Muscle layer of duodenum (tissue), 2 donors: Measurements from ENCODE around the gene FNIP2.

Experiments
- H3K27ac ChIP-seq: one replicate; pipeline ENCODE4 v1.7.0; 2013; ENCODE audit warnings: mild to moderate bottlenecking, low read length
- H3K27me3 ChIP-seq: one replicate; pipeline ENCODE4 v1.7.0; 2013; ENCODE audit warnings: low read depth, mild to moderate bottlenecking, control low read depth, low read length
- H3K36me3 ChIP-seq, 2 donors: one replicate each; pipeline ENCODE4 v1.7.0; 2013; ENCODE audit warnings: low read length in 2 of 2, control low read depth in 1 of 2, mild to moderate bottlenecking in 1 of 2; ENCODE audit not compliant: insufficient read depth in 2 of 2, control insufficient read depth in 1 of 2
- H3K4me1 ChIP-seq, 2 donors: one replicate each; pipeline ENCODE4 v1.7.0; 2013; ENCODE audit warnings: low read length in 2 of 2, mild to moderate bottlenecking in 2 of 2, control low read depth in 1 of 2, moderate library complexity in 1 of 2; ENCODE audit not compliant: insufficient read depth in 2 of 2, control insufficient read depth in 1 of 2
- H3K4me3 ChIP-seq, 2 donors: one replicate each; pipeline ENCODE4 v1.7.0; 2013; ENCODE audit warnings: low read length in 2 of 2, low read depth in 1 of 2, mild to moderate bottlenecking in 1 of 2
- H3K9me3 ChIP-seq, 2 donors: one replicate each; pipeline ENCODE4 v1.7.0; 2013; ENCODE audit warnings: low read length in 2 of 2, control low read depth in 1 of 2, mild to moderate bottlenecking in 1 of 2; ENCODE audit not compliant: control insufficient read depth in 1 of 2
- donor health status: healthy.

The FNIP2 gene

DNA sequence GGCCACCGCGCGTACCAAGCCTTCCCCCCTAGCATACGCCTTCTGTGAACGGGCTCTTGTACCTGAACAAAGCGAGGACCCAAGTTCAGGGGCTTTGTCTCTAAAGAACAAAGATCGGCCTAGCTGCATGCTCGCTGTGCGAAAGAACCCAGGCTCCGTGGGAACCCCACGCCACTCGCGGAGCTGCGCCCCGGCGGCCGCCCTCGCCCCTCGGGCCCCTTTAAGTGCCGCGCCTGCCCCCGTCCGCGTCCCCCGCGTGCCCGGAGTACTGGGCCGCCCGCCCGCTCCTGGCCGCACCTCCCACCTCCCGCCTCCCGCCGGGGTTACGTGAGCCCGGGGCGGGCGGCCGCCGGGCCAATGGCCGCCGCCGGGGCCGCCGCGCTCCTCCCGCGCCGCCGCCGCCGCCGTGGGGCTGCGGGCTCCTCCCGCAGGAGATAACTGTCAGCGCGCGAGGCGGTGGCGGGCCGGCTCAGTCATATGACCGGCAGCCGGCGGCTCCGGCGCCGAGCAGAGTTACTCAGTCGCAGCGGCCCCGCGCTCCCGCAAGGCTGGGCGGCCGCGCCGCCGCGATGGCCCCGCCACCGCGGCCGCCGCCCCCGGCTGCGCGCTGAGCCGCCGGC lies at the start of gene FNIP2:
FNIP2 (plus strand) TSS at position 472 of the 620 bp plus-strand sequence. CDS start 187 bp downstream, outside the sequence.
- no peaks in the 10 kb centered on the region for H3K9me3 ChIP-seq
- H3K36me3 ChIP-seq, result no peaks in the 10 kb centered on the region
- H3K27me3 ChIP-seq, result no peaks in the 10 kb centered on the region
- H3K27ac ChIP-seq, result peak within 1 kb of the TSS; percentile 82
- H3K4me1 ChIP-seq, result peaks cover 9 to 11% of the 10 kb centered on the region in 2 donors
- peak within 1 kb of the TSS; percentile 78 to 96 for H3K4me3 ChIP-seq

DNA sequence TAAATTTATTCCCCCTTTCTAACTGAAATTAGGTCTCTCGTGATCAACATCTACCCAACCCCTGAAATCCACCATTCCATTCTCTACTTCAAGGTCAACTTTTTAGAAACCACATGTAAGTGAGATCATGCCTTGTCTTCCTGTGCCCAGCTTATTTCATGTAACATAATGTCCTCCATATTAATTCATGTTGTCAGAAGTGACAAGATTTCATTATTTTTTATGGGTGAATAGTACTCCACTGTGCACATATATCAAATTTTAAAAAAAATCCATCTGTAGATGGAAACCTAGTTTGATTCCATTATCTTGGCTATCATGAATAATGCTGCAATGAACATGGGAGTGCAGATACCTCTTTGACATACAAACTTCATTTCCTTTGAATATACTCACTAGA lies 47.1 kb upstream of the FNIP2 start:
- Histone ChIP-seq H3K9me3 (no peaks in the 10 kb centered on the region), H3K27ac (no peak overlapping the region), H3K27me3 (no peaks in the 10 kb centered on the region), H3K4me3 (peak overlapping the region; percentile 96 to 99), H3K36me3 (peaks cover 26 to 32% of the 10 kb centered on the region in 2 donors), H3K4me1 (peaks cover 0 to 11% of the 10 kb centered on the region in 2 donors)

DNA sequence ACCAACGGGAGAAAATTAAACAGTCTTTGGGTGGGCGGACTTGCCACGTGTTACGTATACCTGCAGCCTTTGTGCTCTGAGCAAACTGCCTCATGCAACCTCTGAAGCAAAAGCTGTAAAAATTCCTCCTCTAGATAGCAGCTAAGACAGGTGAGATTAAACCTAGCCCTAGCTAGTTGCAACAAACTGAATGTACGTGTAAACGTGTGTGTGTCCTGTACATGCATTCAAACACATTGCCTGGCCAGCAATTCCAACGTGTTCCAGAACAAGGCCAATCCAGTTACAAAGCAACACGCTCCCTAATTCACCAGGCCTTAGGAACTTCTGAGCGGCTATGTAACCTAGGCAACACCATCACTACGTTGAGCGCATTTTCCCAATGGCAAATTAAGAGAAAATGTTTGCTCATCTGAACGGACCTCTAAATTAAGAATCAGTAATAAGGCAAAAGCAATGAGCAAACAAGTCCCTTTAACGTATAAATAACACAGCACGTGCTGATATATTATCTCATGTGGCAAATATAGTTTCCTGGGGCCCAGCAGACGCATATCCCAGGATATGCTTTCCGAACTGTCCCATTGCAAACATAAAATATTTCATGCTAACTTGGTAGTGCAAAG lies 46.4 kb upstream of the FNIP2 start:
- H3K4me3 ChIP-seq, result peak overlapping the region; percentile 96 to 99
- peak overlapping the region; percentile 94 for H3K27ac ChIP-seq
- H3K36me3 ChIP-seq, result peaks cover 26 to 27% of the 10 kb centered on the region in 2 donors
- H3K27me3 ChIP-seq, result no peaks in the 10 kb centered on the region
- peaks cover 0 to 11% of the 10 kb centered on the region in 2 donors for H3K4me1 ChIP-seq
- H3K9me3 ChIP-seq, result no peaks in the 10 kb centered on the region

DNA sequence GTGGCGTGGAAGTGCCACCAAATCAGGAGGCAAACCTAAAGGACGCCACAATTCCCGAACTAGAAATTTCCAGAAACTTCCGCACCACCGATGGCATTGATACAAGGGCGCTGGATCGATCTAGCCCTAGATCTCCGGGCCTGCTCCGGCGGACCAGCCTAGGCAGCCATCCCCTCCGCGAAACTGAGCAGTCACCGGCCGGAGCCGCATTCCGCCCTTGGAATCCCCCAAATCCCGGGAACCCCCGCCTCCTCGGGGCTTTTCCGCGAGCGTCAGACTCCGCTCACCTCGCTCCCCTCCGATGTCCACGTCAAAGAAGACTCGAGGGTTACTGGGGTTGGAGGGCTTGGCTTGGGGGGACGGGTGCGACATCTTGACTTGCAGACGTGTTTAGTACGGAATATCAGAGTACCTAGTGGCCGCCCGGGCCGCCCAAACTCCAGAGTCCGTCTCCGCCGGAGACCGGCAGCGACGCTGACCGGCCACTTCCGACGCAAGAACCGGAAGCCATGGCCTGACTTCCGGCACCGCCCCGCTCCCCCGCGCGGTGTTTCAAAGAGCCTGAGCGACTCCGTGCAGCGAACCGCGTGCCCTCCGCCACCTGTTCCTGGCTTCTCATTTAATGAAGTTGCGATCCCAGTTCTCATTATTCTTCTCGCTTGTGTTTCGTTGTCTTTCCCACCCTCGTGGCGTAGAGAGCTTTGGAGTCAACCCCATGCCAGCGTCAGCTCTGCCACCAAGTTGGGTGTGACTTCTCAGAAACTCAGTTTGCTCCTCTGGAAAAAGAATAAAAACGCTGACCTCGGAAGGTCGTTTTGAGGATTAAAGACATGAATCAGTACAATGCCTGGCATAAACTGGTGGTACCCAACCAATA lies 45.7 kb upstream of the FNIP2 start, which contains the start of gene PPID:
PPID (minus strand) TSS at position 480 of the 877 bp plus-strand sequence; CDS start at position 372, 108 bp downstream.
- Histone ChIP-seq H3K4me1 (peaks cover 0 to 11% of the 10 kb centered on the region in 2 donors), H3K27ac (peak within 1 kb of the TSS; percentile 94), H3K27me3 (no peaks in the 10 kb centered on the region), H3K9me3 (no peaks in the 10 kb centered on the region), H3K4me3 (peak within 1 kb of the TSS; percentile 96 to 99), H3K36me3 (peaks cover 20 to 22% of the 10 kb centered on the region in 2 donors)

DNA sequence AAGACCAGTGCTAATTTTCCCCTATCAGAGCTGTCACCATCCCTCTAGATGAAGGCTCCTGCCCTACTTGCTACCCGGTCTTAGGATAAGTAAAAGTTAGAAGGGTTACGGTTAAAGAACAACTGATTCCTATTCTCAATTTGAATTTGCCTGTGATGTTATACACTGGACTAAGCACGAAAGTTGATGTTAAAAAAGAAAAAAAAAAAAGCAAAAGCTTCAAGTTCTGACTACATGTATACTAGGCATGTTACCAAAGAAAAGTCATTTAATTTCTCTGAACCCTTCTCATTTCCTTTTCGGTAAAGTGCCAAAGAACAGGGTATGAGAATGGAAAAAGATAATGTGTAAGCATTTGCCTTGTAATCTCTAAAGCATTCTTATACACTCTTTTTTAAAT lies 44.2 kb upstream of the FNIP2 start:
- H3K9me3 ChIP-seq, result no peaks in the 10 kb centered on the region
- H3K27me3 ChIP-seq, result no peaks in the 10 kb centered on the region
- peaks cover 7 to 8% of the 10 kb centered on the region in 2 donors for H3K36me3 ChIP-seq
- H3K4me1 ChIP-seq, result peaks cover 0 to 11% of the 10 kb centered on the region in 2 donors
- no peak overlapping the region for H3K4me3 ChIP-seq
- H3K27ac ChIP-seq, result no peak overlapping the region

DNA sequence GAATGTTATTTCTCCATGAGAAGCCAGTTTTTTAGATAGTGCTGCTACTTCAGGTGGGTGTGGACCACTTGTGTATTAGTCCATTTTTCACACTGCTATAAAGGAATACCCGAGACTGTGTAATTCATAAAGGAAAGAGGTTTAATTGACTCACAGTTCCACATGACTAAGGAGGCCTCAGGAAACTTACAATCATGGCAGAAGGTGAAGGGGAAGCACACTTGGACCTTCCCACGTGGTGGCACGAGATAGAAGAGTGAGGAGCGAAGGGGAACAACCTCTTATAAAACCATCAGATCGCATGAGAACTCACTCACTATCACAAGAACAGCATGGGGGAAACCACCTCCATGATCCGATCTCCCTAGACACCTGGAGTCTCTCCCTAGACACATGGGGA lies 42.2 kb upstream of the FNIP2 start:
- Histone ChIP-seq H3K4me3 (no peak overlapping the region), H3K27me3 (no peaks in the 10 kb centered on the region), H3K36me3 (no peaks in the 10 kb centered on the region), H3K27ac (no peak overlapping the region), H3K9me3 (no peaks in the 10 kb centered on the region), H3K4me1 (peaks cover 0 to 10% of the 10 kb centered on the region in 2 donors)

DNA sequence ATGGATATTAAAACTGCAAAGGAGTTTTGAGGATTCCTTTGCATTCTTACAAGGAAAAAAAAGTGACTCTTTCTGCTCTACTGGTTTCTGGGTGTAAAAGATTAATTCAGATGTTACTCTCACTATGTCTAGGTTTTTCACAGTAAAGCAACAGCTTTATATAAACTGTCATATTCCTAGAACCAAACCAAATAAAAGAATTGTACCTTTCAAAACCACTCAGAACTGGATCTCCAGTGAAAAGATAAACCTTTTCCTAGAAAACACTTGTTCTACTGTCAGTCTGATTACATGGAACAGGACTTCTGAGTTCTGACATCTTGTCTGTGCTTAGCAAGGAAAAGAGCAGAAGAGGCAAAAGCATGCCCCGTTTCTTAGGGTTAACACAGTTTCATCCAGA lies 40.6 kb upstream of the FNIP2 start:
- H3K27ac ChIP-seq, result no peak overlapping the region
- H3K4me3 ChIP-seq, result no peak overlapping the region
- H3K36me3 ChIP-seq, result no peaks in the 10 kb centered on the region
- H3K27me3 ChIP-seq, result no peaks in the 10 kb centered on the region
- H3K9me3 ChIP-seq, result no peaks in the 10 kb centered on the region
- H3K4me1 ChIP-seq, result no peaks in the 10 kb centered on the region

DNA sequence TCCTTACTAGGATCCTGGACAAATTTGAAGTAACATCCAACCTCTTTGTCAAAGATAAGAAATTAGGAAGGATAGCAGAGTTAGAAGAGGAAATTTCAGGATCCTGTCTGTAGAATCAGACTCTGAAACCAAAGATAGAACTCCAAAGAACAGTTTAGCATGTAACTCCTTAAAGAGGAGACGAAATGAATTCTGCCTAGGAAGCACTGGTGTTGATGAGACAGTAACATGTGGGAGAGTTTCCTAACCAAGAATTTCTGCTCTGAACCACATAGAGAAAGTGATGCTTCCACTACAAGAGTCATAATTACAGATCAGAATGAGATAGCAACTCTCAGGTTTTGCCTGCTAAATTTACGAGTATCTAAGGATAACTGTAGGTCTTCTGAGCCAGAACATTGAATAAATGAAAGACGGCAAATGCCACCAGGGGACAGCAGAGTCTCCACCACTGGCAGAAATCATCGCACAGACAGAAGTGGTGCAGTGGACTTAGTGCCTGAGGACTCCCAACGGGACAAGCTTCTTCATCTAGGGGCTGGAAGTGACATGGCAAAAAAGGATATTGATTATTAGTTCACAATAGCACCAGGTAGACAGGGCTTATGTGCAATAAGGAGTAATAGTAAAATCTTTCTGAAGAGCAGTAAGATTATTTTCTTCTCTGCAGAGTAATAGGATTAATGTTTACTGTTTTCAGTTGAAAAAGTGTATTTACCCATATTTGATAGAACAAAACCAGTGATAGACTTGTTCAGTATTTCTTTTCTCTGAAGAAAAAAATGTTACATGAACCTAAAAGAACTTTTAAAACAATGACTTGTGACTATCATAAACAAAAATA lies 38.9 kb upstream of the FNIP2 start:
- H3K4me1 ChIP-seq, result no peaks in the 10 kb centered on the region
- no peaks in the 10 kb centered on the region for H3K9me3 ChIP-seq
- no peaks in the 10 kb centered on the region for H3K27me3 ChIP-seq
- no peak overlapping the region for H3K27ac ChIP-seq
- no peak overlapping the region for H3K4me3 ChIP-seq
- no peaks in the 10 kb centered on the region for H3K36me3 ChIP-seq

DNA sequence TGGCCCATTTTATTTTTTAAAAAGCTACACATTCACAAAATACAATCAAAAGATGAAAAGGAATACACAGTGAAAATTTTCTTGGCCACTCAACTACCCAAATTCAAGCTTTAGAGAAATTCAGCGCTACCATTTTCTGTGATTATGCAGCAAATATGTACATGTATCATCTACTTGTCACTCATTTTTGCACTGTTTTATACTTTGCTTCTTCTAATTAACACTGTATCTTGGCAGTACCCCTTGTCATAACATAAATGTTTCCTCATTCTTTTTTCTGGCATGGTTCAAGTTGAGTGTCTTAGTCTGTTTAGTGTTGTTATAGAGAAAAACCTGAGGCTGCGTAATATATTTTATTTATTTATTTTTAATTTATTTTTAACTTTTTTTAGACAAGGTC lies 30.0 kb upstream of the FNIP2 start:
- Histone ChIP-seq H3K27ac (no peak overlapping the region), H3K4me3 (no peak overlapping the region), H3K9me3 (no peaks in the 10 kb centered on the region), H3K4me1 (no peaks in the 10 kb centered on the region), H3K27me3 (no peaks in the 10 kb centered on the region), H3K36me3 (no peaks in the 10 kb centered on the region)

DNA sequence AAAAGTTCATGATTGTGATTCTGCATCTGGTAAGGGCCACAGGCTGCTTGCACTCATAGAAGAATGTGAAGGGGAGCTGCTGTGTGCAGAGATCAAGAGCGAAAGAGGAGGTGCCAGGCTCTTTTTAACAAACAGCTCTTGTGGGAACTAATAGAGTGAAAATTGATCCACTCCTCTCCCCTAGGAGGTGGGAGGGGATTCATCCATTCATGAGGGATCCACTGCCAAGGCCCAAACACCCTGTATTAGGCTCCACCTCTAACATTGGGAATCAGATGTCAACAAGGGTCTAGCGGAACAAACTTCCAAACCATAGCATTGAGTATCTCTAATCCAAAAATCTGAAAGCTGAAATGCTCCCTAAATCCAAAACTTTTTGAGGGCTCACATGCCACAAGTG lies 29.2 kb upstream of the FNIP2 start:
- H3K27me3 ChIP-seq, result no peaks in the 10 kb centered on the region
- H3K9me3 ChIP-seq, result no peaks in the 10 kb centered on the region
- no peak overlapping the region for H3K4me3 ChIP-seq
- no peak overlapping the region for H3K27ac ChIP-seq
- H3K36me3 ChIP-seq, result no peaks in the 10 kb centered on the region
- no peaks in the 10 kb centered on the region for H3K4me1 ChIP-seq
